NCI-H2227 (cell line): ENCODE data around the gene KCNMB2.

Experiments used
- DNase-seq: peaks from one replicate; lab custom pipeline; 2025; ENCODE audit not compliant: unreplicated experiment; lab: John Stamatoyannopoulos, UW

Gene KCNMB2

DNA sequence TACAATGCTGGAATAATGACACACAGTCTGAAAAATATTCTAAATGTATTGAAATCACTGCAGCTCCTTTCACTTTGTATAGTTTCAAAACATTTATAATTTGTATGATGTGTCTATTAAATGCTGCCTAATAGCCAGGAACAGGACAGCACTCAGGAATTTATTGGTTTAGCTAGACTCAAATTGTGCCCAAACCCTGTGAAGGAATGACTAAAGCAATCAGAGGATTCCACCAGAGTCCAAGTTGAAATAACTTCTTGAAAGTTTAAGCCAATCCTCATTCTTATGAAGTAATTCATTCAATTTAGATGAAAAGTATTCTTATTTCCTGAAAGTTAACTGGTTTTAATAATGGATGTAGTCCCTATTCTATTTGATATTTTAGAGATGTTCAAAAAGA is 268.4 kb downstream of the KCNMB2 start:
- DNase-seq, result no peak

DNA sequence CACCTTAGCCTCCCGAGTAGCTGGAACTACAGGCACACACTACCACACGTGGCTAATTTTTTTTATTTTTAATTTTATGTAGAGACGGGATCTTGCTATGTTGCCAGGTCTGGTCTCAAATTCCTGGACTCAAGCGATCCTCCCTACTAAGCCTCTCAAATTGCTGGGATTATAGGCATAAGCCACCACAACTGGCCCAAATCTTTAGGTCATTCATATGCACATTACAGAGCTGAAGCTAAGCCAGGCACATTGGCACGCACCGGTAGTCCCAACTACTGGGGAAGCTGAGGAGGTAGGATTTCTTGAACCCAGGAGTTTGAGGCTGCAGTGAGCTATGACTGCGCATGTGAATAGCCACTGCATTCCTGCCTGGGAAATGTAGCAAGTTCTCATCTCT is 269.5 kb downstream of the KCNMB2 start:
- DNase-seq, result no peak

- no peak for DNase-seq
These were observed 270.4 kb downstream of the KCNMB2 start for GRCh38 chr3:178806651-178807050.

DNA sequence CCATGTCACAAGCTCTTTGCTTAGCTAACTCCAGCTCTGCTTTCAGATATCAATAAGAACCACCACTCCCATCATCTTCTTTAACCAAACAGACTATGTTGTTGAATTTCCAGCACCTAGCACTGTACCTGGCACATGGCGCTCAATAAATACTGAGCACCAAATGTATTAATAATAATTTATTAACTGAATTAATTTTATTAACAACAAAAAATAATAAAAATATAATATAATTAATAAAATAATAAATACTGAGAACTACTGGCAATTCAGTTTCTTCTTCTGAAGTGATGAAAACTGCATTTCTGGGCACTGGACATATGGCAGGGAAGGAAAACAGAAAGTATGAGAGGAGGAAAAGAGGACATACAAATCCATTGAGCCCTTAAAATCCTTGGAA is 271.5 kb downstream of the KCNMB2 start:
- DNase-seq, result no peak

DNA sequence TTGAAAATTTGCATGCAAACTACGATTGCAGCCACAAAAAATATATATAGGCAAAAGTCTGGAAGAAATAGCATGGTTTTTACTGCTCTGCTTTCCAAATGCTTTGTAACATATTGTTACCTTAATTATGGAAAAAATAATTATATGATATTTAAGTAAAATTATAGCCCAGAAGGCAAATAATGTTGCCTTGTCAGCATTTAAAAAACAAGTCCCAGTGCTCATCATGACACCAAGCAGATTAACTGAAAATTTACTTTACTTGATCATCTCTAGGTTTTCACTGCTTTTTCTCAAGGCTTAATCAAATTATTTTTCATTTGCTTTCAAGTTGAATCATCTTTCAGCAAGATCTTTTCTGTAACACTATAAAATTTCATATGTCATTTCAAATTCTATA is 272.5 kb downstream of the KCNMB2 start:
- DNase-seq, result no peak

DNA sequence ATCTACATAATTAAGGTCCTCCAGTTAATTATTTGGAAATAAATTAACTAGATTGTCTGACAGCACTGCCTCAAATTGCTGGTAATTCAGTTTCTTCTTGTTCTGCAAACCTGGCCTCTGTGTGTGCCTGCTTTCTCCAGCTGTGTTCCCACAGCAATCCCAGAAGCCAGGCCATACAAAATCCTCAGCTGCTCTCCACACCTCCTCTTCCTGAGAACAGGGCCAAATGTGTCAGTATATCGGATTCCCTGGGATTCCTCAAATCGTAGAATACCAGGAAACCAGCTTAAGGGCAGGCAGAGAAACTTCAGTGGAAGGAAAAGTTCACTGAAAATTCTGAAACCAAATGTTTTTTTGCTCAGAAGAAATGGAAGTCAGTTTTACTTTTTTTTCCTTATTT is 273.9 kb downstream of the KCNMB2 start:
- DNase-seq, result no peak

DNA sequence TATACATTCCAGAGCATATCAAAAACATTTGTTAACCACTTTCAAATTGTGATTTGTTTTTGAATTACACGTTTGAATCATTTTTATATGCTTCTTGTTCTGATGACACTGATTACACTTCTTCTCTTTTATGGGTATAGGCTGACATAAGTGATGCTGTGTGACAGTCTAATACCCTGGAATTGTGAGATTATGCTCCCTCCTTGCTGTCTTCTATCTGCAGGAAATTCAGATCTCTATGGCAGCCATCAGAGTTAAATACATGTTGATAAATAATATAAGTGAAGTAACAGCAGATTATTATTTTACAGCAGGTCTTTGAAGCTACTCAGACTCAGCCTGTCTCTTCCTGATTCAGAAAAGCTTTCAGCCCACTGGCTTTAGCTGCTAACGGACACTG is 286.5 kb downstream of the KCNMB2 start:
- DNase-seq, result no peak

DNA sequence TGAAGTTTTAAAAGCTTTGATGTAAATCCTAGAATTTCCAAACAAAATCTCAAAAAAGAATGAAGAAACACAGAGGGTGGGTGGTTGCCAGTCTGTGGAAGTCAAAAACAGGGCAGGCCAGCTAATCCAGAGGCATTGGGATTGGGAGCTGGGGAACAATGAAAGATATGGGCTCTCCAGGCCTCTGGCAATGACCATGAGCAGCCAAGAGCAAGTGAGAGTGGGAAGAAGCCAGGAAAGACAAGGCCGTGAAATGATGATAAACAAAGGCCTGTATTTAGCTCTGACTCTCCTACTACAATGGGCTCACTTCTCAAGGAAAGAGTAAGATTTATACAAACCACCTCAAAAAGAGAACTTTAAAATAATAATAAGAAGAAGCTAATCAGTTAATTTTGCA is 286.9 kb downstream of the KCNMB2 start:
- no peak for DNase-seq

GRCh38 chr3:178823591-178824246 is 287.5 kb downstream of the KCNMB2 start:
- no peak for DNase-seq

GRCh38 chr3:178826435-178827123 is 290.3 kb downstream of the KCNMB2 start:
- no peak for DNase-seq

GRCh38 chr3:178827285-178827856 is 291.1 kb downstream of the KCNMB2 start:
- DNase-seq, result no peak

- DNase-seq, result peak; percentile 9
These were observed 297.5 kb downstream of the KCNMB2 start for GRCh38 chr3:178833695-178834094.

DNA sequence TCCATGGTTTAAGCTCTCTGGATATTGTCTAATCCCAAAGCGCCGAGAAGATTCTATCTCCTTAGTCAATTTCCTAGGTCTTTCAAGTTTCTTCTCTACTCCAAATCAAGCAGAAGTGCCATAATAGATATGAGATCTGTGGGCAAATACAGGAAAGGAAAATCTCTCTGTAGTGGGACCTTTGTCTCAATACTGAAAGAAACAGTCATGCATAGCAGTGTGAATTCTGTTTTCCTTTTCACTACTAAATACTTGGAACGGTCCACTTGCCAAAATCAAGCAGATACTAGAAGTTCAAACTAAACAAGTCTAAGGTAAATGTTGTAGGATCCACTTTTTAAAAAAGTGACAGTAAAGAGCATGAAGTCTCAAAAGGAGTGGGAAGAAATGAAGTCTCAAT is 298.8 kb downstream of the KCNMB2 start:
- DNase-seq, result no peak

GRCh38 chr3:178837512-178837911 is 301.3 kb downstream of the KCNMB2 start:
- no peak for DNase-seq

DNA sequence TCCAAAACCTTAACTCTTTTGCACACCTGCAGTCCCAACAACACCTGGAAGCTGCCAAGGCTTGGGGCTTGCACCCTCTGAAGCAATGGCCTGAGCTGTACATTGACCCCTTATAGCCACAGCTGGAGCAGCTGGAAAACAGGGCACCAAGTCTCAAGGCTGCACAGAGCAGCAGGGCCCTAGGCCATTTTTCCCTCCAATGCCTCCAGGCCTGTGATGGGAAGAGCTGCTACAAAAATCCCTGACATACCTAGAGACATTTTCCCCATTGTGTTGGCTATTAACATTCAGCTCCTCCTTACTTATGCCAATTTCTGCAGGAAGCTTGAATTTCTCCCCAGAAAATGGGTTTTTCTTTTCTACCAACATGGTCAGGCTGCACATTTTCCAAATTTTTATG is 304.4 kb downstream of the KCNMB2 start:
- no peak for DNase-seq

DNA sequence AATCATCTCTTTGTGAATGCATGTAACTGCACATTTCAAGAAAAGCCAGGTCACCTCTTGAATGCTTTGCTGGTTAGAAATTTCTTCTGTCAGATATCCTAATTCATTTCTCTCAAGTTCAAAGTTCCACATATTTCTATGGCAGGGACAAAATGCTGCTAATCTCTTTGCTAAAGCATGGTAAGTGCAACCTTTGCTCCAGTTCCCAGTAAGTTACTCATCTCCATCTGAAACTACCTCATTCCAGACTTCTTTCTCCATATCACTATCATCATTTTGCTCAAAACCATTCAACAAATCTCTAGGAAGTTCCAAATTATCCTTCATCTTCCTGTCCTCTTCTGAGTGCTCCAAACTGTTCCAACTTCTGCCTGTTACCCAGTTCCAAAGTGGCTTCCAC is 304.8 kb downstream of the KCNMB2 start:
- DNase-seq, result no peak

DNA sequence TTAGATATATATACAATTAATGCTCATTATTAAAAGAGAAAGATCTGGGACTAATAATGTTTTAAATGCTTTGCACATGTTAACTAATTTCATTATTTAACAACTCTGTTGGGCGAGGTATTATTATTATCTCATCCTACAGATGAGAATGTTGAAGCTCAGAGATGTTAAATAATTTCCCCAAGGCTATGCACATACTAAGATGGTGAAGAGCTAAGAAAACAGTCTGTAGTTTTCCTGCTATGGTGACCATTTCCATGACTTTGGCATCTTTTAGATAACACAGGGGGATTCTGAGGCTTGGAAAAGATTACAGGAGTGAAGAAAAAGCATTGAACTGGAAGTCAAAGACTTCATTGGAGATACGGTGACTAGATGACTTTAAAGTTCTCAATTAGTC is 308.7 kb downstream of the KCNMB2 start:
- DNase-seq, result no peak

DNA sequence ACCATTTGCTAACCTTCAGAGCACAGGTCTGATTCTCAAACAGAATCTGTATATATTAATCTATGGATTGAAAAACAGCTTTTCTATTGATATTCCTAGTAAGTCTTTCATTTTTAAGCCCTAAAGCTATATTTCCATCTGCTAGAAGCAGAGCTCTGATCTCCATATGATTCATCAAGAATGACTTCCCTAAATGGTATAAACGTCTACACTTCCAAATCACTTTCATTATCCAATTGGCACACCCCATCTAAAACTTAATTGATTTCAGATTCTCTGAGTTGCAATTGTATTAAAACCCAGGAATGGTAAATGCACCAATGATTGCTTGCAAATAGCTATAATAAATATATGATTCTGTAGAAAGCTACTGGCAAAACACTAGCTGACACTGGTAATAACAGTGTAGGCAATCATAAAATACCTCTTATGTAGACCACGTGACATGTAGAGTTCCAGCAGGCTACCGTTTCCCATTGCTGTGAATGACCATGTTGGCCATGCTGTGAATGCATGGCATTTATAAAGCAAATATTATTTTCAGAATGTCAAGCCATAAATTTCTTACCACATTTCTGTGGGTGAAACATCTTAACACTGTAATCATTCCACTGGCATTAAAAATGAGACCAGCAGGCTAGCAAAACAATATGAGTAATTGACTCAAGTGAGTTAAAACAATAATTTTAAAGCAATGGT is 309.3 kb downstream of the KCNMB2 start:
- DNase-seq, result peak; percentile 88

- DNase-seq, result no peak
These were observed 311.0 kb downstream of the KCNMB2 start for GRCh38 chr3:178847190-178847589.

- DNase-seq, result peak; percentile 38
These were observed 313.1 kb downstream of the KCNMB2 start for GRCh38 chr3:178849199-178849910.

- DNase-seq, result no peak
These were observed 314.4 kb downstream of the KCNMB2 start for GRCh38 chr3:178850450-178851190.
